ENCODE data around the gene SEC22C.
A peak's percentile ranks its signal among the peaks of the same experiment; 100 is the strongest.

Gene SEC22C, protein sequence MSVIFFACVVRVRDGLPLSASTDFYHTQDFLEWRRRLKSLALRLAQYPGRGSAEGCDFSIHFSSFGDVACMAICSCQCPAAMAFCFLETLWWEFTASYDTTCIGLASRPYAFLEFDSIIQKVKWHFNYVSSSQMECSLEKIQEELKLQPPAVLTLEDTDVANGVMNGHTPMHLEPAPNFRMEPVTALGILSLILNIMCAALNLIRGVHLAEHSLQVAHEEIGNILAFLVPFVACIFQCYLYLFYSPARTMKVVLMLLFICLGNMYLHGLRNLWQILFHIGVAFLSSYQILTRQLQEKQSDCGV

DNA sequence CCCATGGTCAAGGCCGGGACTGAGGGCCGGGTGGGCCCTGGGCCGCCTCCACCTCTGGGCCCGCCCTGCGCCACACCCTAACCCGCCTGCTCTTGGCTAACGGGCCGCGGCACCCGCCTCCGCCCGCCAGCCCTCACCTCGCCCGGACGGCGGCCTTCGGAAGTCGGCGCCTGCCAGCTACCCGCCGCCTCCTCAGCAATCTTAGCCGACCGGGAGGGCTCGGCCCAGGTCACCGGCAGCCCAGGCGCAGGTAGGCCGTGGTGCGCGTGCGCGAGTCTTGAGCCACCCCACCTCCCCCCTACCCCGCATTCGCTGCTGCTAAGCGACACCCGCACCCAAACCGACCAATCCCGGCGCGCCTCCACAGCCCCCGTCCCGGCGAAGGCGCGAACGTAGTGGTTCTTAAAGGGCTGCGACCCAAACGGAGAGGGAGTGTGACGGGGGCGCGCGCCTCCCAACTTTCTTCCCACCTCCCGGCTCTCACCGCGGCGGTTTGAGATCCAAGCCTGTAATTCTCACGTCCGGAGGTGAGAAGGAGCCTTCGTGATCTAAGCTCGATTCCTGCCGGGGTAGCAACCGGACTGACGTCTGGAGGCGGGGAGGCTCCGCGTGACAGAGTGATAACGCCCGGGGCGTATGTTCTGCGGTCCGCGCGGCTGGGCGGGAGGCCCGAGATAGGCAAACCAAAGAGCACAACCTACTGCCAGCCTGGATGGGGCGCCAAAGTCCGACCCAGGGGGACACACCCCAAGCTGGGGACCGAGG, at the start of gene SEC22C:
Gene SEC22C, minus strand, starts transcription at position 259 of the 765 bp plus-strand sequence. CDS start 12,921 bp downstream, outside the sequence.
- Histone ChIP-seq H3K4me3 (ENCODE audit: insufficient read depth, low read length, poor library complexity, severe bottlenecking) (peak within 1 kb of the TSS; percentile 94), H3K79me2 (ENCODE audit: insufficient read depth, low read length) (peaks cover 23% of the 10 kb centered on the region), H4K20me1 (ENCODE audit: low read depth, low read length) (no peaks in the 10 kb centered on the region), H3K27me3 (ENCODE audit: low read length) (no peaks in the 10 kb centered on the region), H3F3A (ENCODE audit: insufficient read depth) (peaks cover 7% of the 10 kb centered on the region; the same call in 1 of the 2 replicates), H3K27ac (ENCODE audit: low read depth, low read length) (peak within 1 kb of the TSS; percentile 79), H3K9me3 (ENCODE audit: insufficient read depth, low read length) (no peaks in the 10 kb centered on the region), H2AFZ (ENCODE audit: low read depth, low read length, severe bottlenecking) (peak within 1 kb of the TSS; percentile 87), H3K9me2 (replicated peaks; ENCODE audit: insufficient read depth, low read length) (no peaks in the 10 kb centered on the region), H3K36me3 (ENCODE audit: low read length) (peaks cover 5% of the 10 kb centered on the region; the same call in 1 of the 2 replicates), H3K9ac (ENCODE audit: low read length) (peak within 1 kb of the TSS; percentile 92), H3K4me2 (ENCODE audit: low read depth, low read length, poor library complexity, severe bottlenecking) (peak within 1 kb of the TSS; percentile 95)
- TF ChIP-seq EZH2phosphoT487 (conservative IDR thresholded peaks at IDR 0.05; ENCODE audit: low read length): no peak
- TF ChIP-seq, protein P1, sequence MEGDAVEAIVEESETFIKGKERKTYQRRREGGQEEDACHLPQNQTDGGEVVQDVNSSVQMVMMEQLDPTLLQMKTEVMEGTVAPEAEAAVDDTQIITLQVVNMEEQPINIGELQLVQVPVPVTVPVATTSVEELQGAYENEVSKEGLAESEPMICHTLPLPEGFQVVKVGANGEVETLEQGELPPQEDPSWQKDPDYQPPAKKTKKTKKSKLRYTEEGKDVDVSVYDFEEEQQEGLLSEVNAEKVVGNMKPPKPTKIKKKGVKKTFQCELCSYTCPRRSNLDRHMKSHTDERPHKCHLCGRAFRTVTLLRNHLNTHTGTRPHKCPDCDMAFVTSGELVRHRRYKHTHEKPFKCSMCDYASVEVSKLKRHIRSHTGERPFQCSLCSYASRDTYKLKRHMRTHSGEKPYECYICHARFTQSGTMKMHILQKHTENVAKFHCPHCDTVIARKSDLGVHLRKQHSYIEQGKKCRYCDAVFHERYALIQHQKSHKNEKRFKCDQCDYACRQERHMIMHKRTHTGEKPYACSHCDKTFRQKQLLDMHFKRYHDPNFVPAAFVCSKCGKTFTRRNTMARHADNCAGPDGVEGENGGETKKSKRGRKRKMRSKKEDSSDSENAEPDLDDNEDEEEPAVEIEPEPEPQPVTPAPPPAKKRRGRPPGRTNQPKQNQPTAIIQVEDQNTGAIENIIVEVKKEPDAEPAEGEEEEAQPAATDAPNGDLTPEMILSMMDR (IDR thresholded peaks at IDR 0.05; ENCODE audit: insufficient read depth, low read length, poor library complexity, severe bottlenecking): peak; percentile 47

DNA sequence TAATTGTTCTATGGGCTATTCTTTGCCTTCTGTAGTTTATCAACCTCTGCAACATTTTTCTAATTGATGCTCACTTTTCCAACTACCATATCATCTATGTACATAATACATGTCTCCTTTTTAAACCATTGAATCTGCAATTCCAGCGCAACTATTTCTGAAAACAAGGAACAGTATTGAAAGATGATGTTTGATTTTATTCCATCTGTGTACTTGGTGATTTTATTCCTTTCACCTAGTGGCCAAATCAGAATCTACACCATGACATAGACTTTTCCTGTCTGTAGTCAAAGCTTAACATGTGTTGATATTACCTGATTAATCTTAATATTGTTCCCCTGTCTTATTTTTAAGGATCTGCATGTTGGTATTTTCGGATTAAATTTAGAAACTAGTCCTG, 31.7 kb upstream of the SEC22C start:
- Histone ChIP-seq H3K9me2 (replicated peaks; ENCODE audit: insufficient read depth, low read length) (no peaks in the 10 kb centered on the region), H3K4me3 (ENCODE audit: insufficient read depth, low read length, poor library complexity, severe bottlenecking) (no peak overlapping the region), H3K4me2 (ENCODE audit: low read depth, low read length, poor library complexity, severe bottlenecking) (peak overlapping the region; percentile 51), H4K20me1 (ENCODE audit: low read depth, low read length) (peaks cover 31% of the 10 kb centered on the region; the same call in 1 of the 2 replicates), H3F3A (ENCODE audit: insufficient read depth) (peaks cover 12% of the 10 kb centered on the region; the same call in 1 of the 2 replicates), H3K27me3 (ENCODE audit: low read length) (no peaks in the 10 kb centered on the region), H3K36me3 (ENCODE audit: low read length) (peaks cover 10% of the 10 kb centered on the region; the same call in 1 of the 2 replicates), H3K9ac (ENCODE audit: low read length) (peak overlapping the region; percentile 8), H3K9me3 (ENCODE audit: insufficient read depth, low read length) (no peaks in the 10 kb centered on the region), H3K79me2 (ENCODE audit: insufficient read depth, low read length) (peaks cover 97% of the 10 kb centered on the region), H3K27ac (ENCODE audit: low read depth, low read length) (peak overlapping the region; percentile 54; the same call in 1 of the 2 replicates), H2AFZ (ENCODE audit: low read depth, low read length, severe bottlenecking) (no peak overlapping the region)
- TF ChIP-seq, protein P1 (IDR thresholded peaks at IDR 0.05; ENCODE audit: insufficient read depth, low read length, poor library complexity, severe bottlenecking): peak; percentile 39
- no peak for TF ChIP-seq EZH2phosphoT487 (conservative IDR thresholded peaks at IDR 0.05; ENCODE audit: low read length)

DNA sequence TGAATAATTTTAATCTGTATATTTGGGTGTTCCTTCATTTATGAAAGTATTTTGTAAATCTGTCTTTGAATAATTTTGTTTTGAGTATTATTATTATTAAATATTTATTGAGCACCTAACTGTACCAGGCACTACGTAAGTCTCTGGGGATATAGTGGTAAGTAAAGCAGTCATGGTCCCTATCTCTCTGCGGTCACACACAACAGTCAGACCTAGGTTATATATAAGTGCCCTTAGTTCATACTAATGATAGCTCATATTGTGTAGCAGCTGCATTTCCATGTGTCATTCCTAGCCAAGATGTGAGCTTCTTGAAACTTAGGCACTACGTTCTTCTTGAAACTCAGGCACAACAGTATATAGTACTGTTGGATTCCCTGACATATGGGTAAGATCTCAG, 31.2 kb upstream of the SEC22C start:
- H3K9me2 ChIP-seq (replicated peaks; ENCODE audit: insufficient read depth, low read length): no peaks in the 10 kb centered on the region
- H2AFZ ChIP-seq (ENCODE audit: low read depth, low read length, severe bottlenecking): no peak overlapping the region
- H3K9ac ChIP-seq (ENCODE audit: low read length): peak overlapping the region; percentile 8
- peak overlapping the region; percentile 51 for H3K4me2 ChIP-seq (ENCODE audit: low read depth, low read length, poor library complexity, severe bottlenecking)
- TF ChIP-seq, protein P1 (IDR thresholded peaks at IDR 0.05; ENCODE audit: insufficient read depth, low read length, poor library complexity, severe bottlenecking): no peak
- TF ChIP-seq EZH2phosphoT487 (conservative IDR thresholded peaks at IDR 0.05; ENCODE audit: low read length): no peak
- peak overlapping the region; percentile 54 for H3K27ac ChIP-seq (ENCODE audit: low read depth, low read length)
- no peak overlapping the region for H3K4me3 ChIP-seq (ENCODE audit: insufficient read depth, low read length, poor library complexity, severe bottlenecking)
- H3K9me3 ChIP-seq (ENCODE audit: insufficient read depth, low read length): no peaks in the 10 kb centered on the region
- H3F3A ChIP-seq (ENCODE audit: insufficient read depth): peaks cover 12% of the 10 kb centered on the region; the same call in 1 of the 2 replicates
- H4K20me1 ChIP-seq (ENCODE audit: low read depth, low read length): peaks cover 31% of the 10 kb centered on the region; the same call in 1 of the 2 replicates
- H3K79me2 ChIP-seq (ENCODE audit: insufficient read depth, low read length): peaks cover 98% of the 10 kb centered on the region
- no peaks in the 10 kb centered on the region for H3K27me3 ChIP-seq (ENCODE audit: low read length)
- peaks cover 10% of the 10 kb centered on the region; the same call in 1 of the 2 replicates for H3K36me3 ChIP-seq (ENCODE audit: low read length)
